ENCODE data around the gene IL34.
"Not testable (repeated sequence)": the region's sequence is repeated elsewhere in the genome, so short reads cannot be mapped to it uniquely, and the experiment has no call there.

IL34 gene

DNA sequence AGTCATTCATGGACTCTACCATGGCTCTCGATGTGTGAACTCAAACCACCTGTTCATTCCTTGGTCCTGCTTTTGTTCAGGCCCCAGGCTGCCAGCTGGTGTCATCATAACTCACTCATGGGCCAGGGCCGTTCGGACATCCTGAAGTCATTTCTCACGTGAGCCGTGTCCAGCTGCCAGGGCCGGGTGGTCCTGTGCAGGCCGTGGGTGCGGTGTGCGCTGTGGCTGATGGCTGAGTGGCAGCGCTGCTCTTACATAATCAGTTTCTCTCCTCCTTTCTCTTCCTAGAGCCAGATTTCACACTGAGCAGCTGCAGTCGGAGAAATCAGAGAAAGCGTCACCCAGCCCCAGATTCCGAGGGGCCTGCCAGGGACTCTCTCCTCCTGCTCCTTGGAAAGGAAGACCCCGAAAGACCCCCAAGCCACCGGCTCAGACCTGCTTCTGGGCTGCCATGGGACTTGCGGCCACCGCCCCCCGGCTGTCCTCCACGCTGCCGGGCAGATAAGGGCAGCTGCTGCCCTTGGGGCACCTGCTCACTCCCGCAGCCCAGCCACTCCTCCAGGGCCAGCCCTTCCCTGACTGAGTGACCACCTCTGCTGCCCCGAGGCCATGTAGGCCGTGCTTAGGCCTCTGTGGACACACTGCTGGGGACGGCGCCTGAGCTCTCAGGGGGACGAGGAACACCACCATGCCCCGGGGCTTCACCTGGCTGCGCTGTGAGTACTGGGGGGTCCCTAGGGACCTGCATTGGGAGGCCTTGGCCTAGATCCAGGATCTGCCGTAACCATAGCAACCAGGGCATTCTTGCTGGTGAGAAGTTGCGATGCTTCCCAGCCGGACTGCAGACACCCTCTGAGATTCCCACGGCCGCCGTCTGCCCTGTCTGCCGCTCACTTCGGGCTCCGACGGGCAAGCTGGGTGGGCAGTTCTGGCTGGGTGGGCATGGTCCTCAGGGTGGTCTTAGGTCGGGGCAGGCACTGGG lies at the start of gene IL34:
TSS of gene IL34 (plus strand) at position 300 of the 982 bp plus-strand sequence. CDS start at position 689, 389 bp downstream.
- no peak for DNase-seq

DNA sequence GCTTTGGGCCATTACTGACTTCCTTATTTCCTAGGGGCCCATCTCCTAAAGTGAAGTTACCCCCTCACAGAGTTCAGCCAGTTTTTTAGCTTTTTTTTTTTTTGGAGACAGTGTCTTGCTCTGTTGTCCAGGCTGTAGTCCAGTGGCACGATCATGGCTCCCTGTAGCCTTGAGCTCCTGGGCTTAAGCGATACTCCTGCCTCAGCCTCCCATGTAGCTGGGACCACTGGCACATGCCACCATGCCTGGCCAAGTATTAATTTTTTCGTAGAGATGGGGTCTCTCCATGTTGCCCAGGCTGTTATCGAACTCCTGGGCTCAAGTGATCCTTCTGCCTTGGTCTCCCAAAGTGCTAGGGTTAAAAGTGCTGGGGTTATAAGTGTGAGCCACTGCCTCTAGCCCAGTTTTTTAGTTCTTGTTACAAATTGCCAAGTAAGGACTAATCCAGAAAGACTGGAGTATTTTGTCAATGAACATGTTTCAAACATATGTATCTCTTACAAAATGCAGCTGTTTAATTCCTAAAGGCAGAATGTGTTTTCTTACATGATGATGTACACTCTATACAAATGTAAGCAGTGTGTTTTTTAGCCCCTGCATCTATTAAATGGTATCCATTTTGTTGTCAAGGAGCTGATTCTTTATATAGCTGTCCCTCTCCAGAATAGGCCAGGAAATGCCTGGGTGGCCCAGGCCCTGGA lies 49.1 kb upstream of the IL34 start:
- DNase-seq = no peak

DNA sequence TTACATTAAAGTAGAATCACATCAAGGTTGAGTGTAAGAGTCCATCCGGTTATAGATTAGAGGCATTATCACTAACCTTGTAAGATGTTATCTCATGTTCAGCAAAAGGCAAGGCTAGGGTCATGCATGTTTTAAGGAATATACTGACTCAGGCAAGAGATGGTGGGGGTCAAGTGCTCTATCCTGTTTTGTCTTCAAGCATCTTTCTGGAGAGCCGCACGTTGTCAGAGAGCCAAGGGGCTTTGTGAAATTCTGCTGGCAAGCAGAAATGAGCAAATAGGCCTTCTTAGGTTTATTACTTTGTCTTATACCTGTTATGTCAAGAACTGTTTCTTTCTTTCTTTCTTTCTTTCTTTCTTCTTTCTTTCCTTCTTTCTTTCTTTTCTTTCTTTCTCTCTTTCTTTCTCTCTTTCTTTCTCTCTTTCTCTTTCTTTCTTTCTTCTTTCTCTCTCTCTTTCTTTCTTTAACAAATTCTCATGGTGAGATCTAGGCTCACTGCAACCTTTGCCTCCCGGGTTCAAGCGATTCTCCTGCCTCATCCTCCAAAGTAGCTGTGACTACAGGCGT lies 47.3 kb upstream of the IL34 start:
- DNase-seq = no peak

DNA sequence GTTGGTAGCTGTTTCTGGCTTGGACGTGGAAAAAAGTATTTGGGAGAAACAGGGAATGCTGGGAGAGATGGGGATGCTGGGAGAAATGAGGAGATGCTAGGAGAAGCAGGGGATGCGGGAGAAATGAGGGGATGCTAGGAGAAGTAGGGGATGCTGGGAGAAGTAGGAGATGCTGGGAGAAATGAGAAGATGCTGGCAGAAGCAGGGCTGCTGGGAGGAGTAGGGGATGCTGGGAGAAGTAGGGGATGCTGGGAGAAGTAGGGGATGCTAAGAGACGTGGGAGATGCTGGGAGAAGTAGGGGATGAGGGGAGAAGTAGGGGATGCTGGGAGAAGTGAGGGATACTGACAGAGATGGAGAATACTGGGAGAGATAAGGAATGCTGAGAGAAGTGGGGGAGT lies 45.6 kb upstream of the IL34 start:
- DNase-seq = no peak

DNA sequence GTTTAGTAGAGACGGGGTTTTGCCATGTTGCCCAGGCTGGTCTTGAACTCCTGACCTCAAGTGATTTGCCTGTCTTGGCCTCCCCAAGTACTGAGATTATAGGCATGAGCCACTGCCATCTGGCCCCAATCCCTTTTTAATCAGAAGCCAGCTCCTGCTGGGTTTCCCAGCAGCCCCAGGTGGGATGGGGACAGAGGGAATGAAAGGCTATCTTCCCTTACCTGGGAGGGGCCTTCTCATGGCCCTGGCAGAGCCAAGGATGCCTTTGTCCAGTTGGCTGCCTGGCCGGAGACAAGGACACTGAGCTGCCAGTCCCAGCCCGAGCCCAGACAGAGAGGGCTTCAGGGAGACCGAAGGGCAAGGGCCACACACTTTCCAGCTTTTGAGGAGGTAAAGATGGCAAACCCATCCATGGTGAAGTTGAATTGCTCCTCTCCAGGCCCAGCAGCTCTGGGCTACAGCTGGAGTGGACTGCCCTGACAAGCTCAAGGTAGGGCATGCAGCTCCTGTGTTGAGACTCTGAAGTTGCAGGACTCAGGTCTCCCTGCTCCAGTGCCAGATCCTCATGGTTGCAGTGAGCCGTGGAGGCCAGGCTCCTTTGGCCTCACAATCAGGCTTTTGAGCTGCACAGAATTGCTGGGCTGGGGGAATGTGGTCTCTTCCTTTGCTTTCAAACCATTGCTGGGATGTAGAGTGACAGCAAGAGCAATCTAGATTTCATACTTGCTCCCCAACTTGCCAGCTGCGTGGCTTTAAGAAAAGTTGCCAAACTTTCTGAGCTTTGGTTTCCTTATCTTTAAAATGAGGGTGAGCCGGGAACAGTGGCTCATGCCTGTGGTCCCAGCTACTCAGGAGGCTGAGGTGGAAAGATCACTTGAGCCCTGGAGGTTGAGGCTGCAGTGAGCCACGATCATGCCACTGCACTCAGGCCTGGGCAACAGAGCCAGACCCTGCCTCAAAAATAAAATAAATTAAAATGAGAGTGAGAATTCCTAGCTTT lies 44.5 kb upstream of the IL34 start:
- DNase-seq = no peak

DNA sequence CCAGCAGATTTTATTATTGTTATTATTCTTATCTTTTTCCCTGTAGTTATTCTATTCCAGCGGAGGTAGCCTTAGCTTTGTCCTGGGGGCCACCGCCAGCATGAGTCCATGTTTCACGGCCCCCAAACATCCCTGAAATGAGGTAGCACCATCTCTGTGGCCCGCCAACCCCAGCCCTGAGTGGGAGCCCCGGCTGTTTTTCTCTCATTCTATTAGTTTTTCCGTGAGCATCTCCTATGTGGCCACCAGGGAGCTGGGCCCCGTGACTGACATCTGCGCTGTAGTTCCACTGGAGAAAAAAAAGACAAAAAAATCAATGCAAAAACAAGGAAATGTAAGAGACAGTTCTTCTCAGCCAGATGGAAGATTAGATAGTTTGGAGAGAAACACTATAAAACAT lies 43.5 kb upstream of the IL34 start:
- no peak for DNase-seq

DNA sequence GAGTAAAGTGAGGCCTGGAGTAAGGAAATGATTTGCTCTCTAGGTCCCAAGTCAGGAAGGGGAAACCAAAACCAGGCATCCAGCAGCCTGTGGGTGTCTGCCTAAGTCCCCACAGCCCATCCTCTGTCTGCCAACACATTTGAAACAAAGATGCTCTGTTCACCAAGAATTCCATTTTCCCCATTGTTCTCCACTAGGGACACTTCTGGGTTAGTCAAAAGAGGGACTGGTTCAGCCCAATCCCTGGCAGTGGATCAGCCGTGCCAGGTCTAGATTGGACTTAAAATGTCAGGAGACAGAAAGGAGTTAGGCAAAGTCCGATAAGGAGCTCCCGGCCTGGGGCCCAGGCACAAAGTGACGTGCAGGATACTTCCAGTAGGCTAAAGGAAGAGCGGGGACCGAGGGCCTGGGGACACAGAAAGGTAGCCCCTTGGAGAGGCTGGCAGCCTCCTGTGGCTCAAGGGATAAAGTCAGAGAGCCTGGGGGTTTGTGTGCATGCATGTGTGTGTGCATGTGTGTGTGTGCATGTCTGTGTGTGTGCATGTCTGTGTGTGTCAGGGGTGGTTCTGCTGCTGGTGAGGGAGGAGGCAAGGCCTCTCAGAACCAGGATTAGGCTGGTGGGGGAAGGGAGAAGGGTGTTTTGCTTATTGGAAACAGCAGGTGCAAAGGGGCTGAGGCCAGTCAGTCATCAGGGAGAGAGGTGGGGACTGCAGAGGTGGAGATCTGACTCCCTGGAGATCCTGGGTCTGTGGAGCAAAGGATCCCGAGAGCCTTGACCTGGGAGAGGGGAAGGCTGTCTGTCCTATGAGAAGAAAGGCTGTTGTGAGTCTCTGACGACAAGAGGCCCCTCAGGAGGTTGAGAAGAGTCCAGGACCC lies 41.7 kb upstream of the IL34 start:
- DNase-seq = no peak

DNA sequence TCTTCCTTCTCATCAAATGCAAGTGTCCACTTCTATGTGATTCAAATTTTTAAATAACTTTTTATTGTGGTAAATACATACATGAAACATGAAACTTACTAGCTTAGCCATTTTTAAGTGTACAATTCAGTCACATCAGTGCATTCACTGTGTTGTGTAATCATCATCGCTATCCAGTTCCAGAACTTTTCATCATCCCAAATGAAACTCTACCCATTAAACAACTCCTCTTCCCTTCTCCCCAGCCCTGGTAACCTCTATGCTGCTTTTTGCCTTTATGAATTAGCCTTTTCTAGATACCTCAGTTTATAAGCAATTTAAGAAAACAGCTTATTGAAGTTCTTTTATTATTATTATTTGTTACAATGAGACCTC lies 41.1 kb upstream of the IL34 start:
- DNase-seq = no peak

DNA sequence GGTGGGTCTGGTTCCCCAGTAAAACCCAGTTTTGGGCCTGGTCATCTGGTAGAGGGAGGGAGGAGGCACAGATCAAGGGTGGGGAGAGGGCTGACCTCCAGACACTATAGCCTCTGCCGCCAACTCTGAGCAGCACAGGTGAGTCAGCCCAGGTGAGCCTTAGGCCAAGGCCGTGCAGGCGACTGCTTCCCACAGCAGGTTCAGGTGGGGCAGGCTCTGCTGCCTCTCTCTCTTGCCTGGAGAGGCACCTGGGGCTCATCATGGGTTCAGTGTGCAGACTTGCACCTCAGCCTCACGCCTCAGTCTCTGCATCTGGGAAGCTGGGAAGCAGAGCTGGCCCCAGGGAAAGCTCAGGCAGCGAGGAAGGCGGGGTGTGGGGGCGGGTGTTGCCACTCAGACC lies 37.8 kb upstream of the IL34 start:
- DNase-seq = no peak

DNA sequence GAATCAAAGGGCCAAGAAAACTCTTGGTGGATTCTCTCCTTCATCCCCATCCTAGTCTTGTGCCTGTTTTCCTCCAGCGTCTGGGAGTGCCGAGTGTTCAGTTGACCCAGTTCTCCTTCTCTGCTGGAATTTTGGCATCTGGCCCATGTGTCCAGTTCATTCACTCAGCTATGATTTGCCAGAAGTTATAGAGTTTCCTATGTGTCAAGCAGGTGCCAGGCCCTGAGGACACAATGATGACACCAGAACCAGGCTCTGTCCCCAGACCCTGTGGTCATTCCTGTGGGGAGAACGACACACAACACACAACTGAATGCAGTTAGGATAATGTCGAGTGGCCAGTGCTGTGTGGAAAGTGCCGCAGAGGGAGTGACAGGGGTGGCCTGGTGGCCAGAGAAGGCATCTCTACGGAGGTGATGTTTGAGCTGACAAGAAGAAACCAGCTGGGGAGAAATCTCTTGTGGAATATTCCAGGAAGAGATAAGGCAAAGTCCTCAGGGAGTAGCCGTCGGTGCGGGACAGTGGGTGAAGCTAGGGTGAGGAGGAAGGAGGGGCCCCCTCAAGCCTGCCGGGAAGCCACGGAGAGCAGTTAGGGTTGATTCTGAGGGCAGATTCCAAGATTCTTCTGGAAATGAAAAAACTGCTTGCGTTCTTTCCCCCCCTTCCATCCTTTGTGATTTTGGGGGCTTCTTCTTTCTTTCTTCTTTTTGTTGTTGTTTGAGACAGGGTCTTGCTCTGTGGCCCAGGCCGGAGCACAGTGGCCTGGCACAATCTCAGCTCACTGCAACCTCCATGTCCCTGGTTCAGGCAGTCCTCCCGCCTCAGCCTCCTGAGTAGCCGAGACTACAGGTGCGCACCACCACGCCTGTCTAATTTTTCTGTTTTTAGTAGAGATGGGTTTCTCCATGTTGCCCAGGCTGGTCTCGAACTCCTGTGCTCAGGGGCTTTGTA lies 35.8 kb upstream of the IL34 start:
- no peak for DNase-seq

DNA sequence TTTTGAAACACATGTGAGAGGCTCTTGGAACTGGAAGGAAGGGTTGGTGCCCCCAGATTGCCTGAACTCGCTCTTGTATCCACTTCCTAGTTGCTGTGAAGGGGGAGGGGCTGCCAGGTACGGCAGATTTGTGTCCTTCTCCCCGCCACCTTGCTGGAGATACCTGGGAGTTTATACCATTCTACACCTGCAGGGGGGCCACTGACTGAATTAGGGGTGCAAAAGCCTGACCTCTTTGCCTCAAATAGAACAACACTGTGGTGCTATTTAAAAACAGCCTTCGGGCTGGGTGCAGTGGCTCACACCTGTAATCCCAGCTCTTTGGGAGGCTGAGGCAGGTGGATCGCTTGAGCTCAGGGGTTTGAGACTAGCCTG lies 35.1 kb upstream of the IL34 start:
- no peak for DNase-seq

DNA sequence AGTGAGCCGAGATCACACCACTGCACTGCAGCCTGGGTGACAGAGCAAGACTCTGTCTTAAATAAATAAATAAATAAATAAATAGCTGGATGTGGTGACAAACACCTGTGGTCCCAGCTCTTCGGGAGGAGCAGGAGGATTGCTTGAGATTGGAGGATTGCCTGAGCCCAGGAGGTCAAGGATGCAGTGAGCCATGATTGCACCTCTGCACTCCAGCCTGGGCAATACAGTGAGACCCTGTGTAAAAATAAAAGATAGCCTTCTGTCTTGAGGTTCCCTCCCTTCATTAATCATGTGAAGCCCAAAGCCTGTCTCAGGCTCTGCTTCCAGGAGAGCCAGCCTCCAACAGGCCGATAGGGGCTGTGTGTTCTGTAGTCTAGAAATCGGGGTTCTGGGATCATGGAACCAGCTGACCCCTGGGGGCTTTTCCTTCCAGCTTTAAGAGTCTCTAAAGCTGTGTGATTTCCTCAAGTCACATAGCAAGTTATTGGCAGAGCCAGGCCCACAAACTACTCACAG lies 34.5 kb upstream of the IL34 start:
- no peak for DNase-seq

DNA sequence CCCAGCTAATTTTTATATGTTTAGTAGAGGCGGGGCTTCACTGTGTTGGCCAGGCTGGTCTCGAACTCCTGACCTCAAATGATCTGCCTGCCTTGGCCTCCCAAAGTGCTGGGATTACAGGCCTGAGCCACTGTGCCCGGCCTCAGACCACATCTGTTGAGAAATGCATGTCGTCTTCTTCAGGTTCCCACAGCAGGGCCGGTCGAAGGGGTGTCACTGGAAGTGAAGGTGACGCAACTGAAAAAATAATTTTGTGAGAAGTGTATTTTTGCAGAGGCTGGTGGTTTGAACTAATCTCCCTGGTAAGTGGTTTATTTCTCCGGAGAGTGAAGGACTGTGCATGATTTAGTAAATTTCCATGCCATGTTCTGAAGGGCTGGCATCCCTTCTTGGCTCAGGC lies 33.4 kb upstream of the IL34 start:
- no peak for DNase-seq

DNA sequence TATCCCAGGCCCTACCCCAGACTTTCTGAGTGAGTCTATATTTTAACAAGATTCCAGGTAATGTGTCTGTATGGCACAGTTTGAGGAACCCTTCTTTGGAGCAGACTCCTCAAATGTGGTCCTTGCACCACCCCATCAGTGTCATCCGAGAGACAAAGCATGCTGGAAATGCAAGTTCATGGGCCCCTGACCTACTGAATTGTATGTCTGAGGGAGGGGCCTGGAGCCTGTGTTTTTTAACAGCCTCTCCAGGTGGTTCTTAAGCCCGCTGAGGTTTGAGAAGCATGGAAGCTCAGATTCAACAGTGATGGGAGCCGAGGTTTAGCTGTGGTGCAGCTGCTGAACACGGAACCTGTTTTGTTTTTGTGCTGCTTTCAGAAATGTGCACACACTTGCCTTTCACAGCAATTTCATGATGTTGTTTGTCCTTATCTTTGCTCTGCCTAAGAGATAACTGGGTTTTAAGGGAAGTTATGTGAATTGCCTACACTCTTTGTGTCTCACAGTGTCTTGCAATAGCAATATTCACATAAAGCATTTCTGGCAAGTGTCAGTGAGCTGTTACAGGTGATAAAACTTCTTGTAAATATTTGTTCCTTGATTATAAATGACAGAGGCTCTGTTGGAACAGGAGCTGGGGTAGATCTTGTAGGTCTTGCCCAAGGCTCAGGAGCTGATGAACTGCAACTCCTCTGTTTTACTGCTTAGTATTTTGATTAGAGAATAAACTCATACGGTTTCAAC lies 32.0 kb upstream of the IL34 start:
- no peak for DNase-seq

DNA sequence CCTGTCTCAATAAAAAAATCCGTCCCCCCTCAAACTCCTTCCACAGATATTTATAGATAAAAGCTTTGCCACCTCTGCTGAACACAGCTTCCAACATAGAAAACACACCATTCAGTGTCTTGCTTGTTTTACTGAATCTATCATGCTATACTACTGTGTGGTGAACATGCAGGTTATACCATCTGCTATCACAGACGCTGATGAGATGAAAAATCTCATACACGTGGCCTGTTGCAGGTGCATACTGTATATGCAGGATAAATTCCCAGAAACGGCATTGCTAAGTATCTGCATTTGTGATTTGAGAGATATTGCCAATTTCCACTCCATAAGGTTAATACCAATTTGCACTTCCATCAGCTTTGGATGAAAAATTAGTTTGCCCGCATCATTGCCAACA lies 30.4 kb upstream of the IL34 start:
- no peak for DNase-seq

DNA sequence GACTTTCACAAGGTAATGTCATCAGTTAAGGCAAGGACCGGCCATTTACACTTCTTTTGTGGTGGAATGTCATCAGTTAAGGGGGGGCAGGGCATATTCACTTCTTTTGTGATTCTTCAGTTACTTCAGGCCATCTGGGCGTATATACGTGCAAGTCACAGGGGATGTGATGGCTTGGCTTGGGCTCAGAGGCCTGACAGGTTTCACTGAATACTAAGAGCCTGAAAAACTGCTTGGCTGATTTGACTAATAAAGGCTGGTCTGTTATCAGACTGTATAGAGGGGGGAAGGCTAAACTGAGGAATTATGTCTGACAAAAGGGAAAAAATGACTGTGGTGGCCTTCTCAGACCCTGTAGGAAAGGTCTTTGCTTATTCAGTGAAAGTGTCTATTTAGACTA lies 24.5 kb upstream of the IL34 start:
- DNase-seq = not testable (repeated sequence)

DNA sequence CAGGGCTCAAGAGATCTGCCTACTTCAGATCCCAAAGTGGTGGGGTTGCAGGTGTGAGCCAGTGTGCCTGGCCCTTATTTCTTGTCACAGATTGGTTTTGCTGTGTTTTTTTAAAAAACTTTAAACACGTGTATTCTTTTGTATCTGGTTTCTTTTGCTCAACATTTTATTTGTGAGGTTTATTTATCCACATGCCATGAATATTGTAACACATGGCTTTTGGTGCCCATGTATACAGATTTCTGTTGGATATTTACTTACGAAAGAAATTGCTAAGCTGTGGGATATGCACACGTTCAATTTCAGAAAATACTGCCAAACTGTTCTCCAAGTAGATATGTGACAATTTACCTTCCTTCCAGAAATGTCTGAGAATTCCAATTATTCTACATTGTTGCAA lies 18.7 kb upstream of the IL34 start:
- no peak for DNase-seq

DNA sequence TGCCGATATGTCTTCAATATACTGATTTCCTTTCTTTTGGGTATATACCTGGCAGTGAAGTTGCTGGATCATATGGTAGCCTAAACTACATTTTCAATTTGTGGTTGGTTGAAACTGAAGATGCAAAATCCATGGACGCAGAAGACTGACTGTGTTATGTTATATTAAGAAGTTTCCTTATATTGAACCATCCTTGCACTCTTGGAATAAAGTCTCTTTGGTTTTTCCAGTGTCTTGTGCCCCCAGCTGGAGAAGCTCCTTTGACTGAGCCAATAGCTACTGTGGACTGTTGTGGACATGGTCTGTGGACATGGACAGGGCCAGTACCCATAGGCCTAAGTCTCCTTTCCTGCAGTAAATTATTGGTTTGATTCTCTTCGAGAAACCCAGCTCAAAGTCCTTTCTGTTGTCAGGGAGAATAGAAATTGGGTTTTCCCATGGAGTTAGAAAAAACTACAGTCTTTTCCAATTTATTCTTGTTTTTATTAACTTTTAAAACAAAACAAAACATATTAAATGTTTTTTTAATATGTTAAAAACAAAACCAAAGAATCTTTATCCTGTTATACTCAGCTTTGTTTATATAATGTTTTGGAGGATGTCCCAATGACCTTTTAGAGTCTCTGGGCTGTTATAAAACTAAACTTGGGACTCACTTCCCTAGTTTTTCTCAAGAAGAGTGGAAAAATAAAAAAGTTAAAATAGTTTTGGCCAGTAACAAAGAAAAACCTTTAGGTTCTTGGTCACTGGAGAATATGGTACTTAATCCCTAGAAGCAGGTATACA lies 15.2 kb upstream of the IL34 start:
- no peak for DNase-seq

DNA sequence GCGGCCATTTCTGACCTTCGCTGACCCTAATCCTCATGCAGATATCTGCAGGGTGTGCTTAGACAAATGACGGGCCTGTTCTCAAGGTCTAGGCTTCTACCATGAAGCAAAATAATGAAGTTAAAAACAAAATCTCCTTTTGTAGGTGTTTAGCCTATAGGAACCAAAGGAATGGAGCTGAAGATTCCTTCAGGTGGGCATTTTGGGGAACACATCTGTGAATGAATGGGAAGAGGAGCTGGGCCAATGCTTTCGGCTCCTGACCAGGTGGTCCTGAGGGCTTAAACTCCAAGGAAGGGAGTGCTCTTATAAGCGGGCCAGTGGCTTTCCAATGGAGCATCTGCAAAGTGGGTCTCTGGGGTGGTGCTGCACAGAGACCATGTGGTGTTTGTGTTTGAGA lies 14.1 kb upstream of the IL34 start:
- DNase-seq = no peak

Data from fibroblast of skin of right quadriceps (primary cell).